HEK293T (cell line): ENCODE measurements around the gene OR5B3.

ENCODE experiments used
- ARNT ChIP-seq: fragments of 450-650 bp; IDR thresholded peaks from 2 replicates; pipeline ENCODE4 v1.6.1; 2017; ENCODE audit warnings: mild to moderate bottlenecking
- BHLHE40 ChIP-seq: fragments of 450-650 bp; IDR thresholded peaks from 2 replicates; pipeline ENCODE4 v1.6.1; 2016; ENCODE audit warnings: mild to moderate bottlenecking, moderate library complexity, borderline replicate concordance
- FOXK2 ChIP-seq: fragments of 450-650 bp; IDR thresholded peaks from 2 replicates; pipeline ENCODE4 v1.6.1; 2016; ENCODE audit warnings: mild to moderate bottlenecking
- FOXM1 ChIP-seq: fragments of 450-650 bp; IDR thresholded peaks from 2 replicates; pipeline ENCODE4 v1.6.1; 2017; ENCODE audit warnings: mild to moderate bottlenecking, borderline replicate concordance
- NFRKB ChIP-seq: fragments of 450-650 bp; IDR thresholded peaks from 2 replicates; pipeline ENCODE4 v1.6.1; 2016; ENCODE audit warnings: mild to moderate bottlenecking, moderate library complexity
- PKNOX1 ChIP-seq: fragments of 450-650 bp; IDR thresholded peaks from 2 replicates; pipeline ENCODE4 v1.6.1; 2016
- SP1 ChIP-seq: fragments of 450-650 bp; IDR thresholded peaks from 2 replicates; pipeline ENCODE4 v1.6.1; 2017
- TARDBP ChIP-seq: fragments of 450-650 bp; IDR thresholded peaks from 2 replicates; pipeline ENCODE4 v1.6.1; 2016
- ZNF384 ChIP-seq: fragments of 450-650 bp; IDR thresholded peaks from 2 replicates; pipeline ENCODE4 v1.6.1; 2016

GRCh38 chr11:58392746-58393145 lies 13.9 kb downstream of the OR5B3 start:
- no peak for TF ChIP-seq TARDBP
- no peak for TF ChIP-seq FOXM1
- TF ChIP-seq NFRKB: no peak
- no peak for TF ChIP-seq ZNF384
- TF ChIP-seq SP1: no peak
- TF ChIP-seq PKNOX1: no peak
- no peak for TF ChIP-seq BHLHE40
- TF ChIP-seq ARNT: no peak
- no peak for TF ChIP-seq FOXK2
